A673 (cell line): Measurements from ENCODE around the gene ENTHD1. TPM values are rescaled to one million over a fixed set of nuclear protein-coding genes. Genes with fewer than 3 reads are reported as not detected.

Experiments used
- BruUV-seq: library from RNA; stranded (reverse); fragments of 400-500 nt; replicated peaks from 2 replicates; lab custom pipeline; 2021; lab: Mats Ljungman, UMichigan
- CTCF ChIA-PET: fragments of 300-600 bp; sonication (Branson Sonifier 250); formaldehyde crosslinking; loops from one replicate; lab custom pipeline; 2022; ENCODE audit warnings: antibody characterized with exemption; lab: Charles Lee
- POLR2A ChIA-PET: fragments of 300-600 bp; sonication (Branson Sonifier 250); formaldehyde crosslinking; loops from one replicate; lab custom pipeline; 2022; ENCODE audit warnings: antibody characterized with exemption; ENCODE audit not compliant: low non-redundant PET; lab: Charles Lee
- DNase-seq: peaks from one replicate; pipeline ENCODE4 v3.0.0-alpha.2; 2015; ENCODE audit warnings: low spot score
- H3K27ac ChIP-seq: fragments of 200-600 bp; sonication (generic); 2 replicates; pipeline ENCODE4 v1.5.1; 2016; ENCODE audit warnings: mixed run types, low read depth, mild to moderate bottlenecking, mixed read lengths, antibody characterized with exemption, low read length; ENCODE audit not compliant: poor library complexity, severe bottlenecking
- H3K27me3 ChIP-seq: fragments of 200-600 bp; sonication (generic); replicated peaks from 2 replicates; pipeline ENCODE4 v1.6.1; 2017; ENCODE audit warnings: mixed run types, low read depth, mild to moderate bottlenecking, mixed read lengths, antibody characterized with exemption, low read length; ENCODE audit not compliant: insufficient read depth, poor library complexity
- H3K36me3 ChIP-seq: fragments of 200-600 bp; sonication (generic); 2 replicates; pipeline ENCODE4 v1.6.1; 2016; ENCODE audit warnings: mixed run types, mild to moderate bottlenecking, mixed read lengths, antibody characterized with exemption, low read length; ENCODE audit not compliant: insufficient read depth, poor library complexity, severe bottlenecking
- H3K4me1 ChIP-seq: fragments of 200-600 bp; sonication (generic); 2 replicates; pipeline ENCODE4 v1.6.1; 2017; ENCODE audit warnings: mixed run types, mild to moderate bottlenecking, mixed read lengths, antibody characterized with exemption, low read length; ENCODE audit not compliant: insufficient read depth, poor library complexity, severe bottlenecking
- H3K4me3 ChIP-seq: fragments of 200-600 bp; sonication (generic); 2 replicates; pipeline ENCODE4 v1.5.1; 2016; ENCODE audit warnings: low read depth, mixed run types, mild to moderate bottlenecking, mixed read lengths, low read length; ENCODE audit not compliant: poor library complexity, severe bottlenecking
- H3K9me3 ChIP-seq: fragments of 200-600 bp; sonication (generic); 2 replicates; pipeline ENCODE4 v1.6.1; 2016; ENCODE audit warnings: mixed run types, low read depth, mild to moderate bottlenecking, mixed read lengths, antibody characterized with exemption, low read length; ENCODE audit not compliant: poor library complexity, severe bottlenecking
- CTCF ChIP-seq: fragments of 300-800, 200-600 bp; sonication (generic); conservative IDR thresholded peaks from 2 replicates; pipeline ENCODE4 v1.5.1; 2017; ENCODE audit warnings: low read depth, mild to moderate bottlenecking, antibody characterized with exemption, low read length, moderate library complexity, mixed read lengths
- EZH2 ChIP-seq: fragments of 200-600 bp; sonication (generic); IDR thresholded peaks from 2 replicates; pipeline ENCODE4 v1.6.1; 2017; ENCODE audit warnings: borderline replicate concordance, low read depth, mild to moderate bottlenecking, mixed read lengths, antibody characterized with exemption, low read length; ENCODE audit not compliant: poor library complexity, severe bottlenecking
- intact Hi-C: fragments of 100-400 bp; cut with micrococcal nuclease; formaldehyde crosslinking; loops from one replicate; pipeline ENCODE4 v1.10.0; 2022; ENCODE audit not compliant: unreplicated experiment
- total RNA-seq: library from RNA; stranded (reverse); gene quantifications from 2 replicates; pipeline ENCODE4 v1.2.3, GENCODE V29; 2021

The ENTHD1 gene
- total RNA-seq, 1 experiment from 2014 or later, result not detected

DNA sequence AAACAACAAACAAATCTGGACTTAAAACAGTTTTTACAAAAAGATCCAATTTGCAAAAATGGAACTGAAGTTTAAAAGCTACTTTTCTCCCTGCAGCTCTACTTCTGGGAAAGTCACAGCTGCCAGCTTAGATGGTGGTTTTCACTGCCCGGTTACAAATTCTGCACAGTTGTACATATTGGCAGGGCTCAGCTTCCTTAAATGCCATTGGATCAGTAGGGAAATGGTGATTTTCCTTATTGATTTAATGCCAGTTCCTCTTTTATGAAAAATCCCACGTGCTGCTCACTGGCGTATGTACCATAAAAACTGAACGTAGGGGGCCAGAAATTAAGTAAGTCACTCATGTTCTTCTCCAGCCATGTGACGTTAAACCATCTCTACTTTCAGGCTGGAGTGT lies 30.1 kb upstream of the ENTHD1 start:
- DNase-seq, result no peak
- intact Hi-C loops, result no loop called here
- POLR2A ChIA-PET, result no interaction called here
- no peaks in the 10 kb centered on the region for H3K9me3 ChIP-seq
- H3K36me3 ChIP-seq, result no peaks in the 10 kb centered on the region
- TF ChIP-seq CTCF (no peak), EZH2 (no peak)
- peaks cover 29% of the 10 kb centered on the region for H3K27me3 ChIP-seq
- H3K4me3 ChIP-seq, result no peak overlapping the region
- CTCF ChIA-PET, result no interaction called here
- BruUV-seq, result no TSS peak
- no peak overlapping the region for H3K27ac ChIP-seq
- H3K4me1 ChIP-seq, result no peaks in the 10 kb centered on the region

GRCh38 chr22:39920134-39920743 lies 26.7 kb upstream of the ENTHD1 start:
- intact Hi-C loops, result no loop called here
- Histone ChIP-seq H3K27ac (no peak overlapping the region), H3K4me3 (no peak overlapping the region), H3K36me3 (no peaks in the 10 kb centered on the region), H3K9me3 (no peaks in the 10 kb centered on the region), H3K27me3 (peaks cover 20% of the 10 kb centered on the region), H3K4me1 (no peaks in the 10 kb centered on the region)
- TF ChIP-seq CTCF, result no peak
- TF ChIP-seq EZH2, result no peak
- no peak for DNase-seq
- POLR2A ChIA-PET, result no interaction called here
- BruUV-seq, result no TSS peak
- CTCF ChIA-PET, result no interaction called here

DNA sequence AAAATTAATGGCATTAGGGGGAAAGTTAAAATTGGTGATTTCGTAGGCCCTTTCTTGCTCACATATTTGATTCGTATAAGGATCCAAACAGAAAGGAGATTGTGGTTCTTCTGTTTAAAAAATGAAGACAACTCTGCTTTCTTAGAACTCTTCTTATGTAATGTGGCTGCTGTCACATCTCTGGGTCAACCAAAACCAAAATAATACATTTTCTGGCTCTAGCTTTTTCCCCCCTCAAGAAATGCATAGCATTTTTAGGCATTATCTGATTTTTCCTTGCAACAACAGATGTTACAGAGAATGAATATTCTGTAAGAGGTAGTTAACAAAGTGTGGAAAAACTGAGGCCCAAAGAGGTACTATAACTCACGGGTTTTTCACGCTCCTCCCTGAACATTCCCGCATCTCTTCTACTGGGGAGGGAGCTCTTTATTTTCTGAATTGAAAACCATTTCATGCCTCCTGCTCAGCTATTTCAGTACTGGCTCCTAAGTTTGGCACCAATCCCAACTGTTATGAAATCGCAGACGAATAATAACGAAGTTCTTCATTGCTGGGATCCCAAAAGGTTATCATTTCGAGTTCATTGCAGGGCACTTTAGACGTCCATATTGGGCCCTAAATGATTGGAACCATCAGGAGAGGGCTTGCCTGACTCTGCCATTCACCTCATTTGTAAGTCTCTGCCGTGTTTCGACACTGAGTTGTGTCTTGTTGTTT lies 24.4 kb upstream of the ENTHD1 start:
- Histone ChIP-seq H3K4me3 (no peak overlapping the region), H3K36me3 (no peaks in the 10 kb centered on the region), H3K27me3 (peaks cover 5% of the 10 kb centered on the region), H3K4me1 (no peaks in the 10 kb centered on the region), H3K9me3 (no peaks in the 10 kb centered on the region), H3K27ac (no peak overlapping the region)
- ChIA-PET POLR2A (no interaction called here), CTCF (no interaction called here)
- no TSS peak for BruUV-seq
- no peak for TF ChIP-seq EZH2
- TF ChIP-seq CTCF, result no peak
- intact Hi-C loops, result no loop called here
- DNase-seq, result peak; percentile 4
